GM12801 (cell line): Measurements from ENCODE around the gene KCNK17.

Source experiments
- CTCF ChIP-seq: IDR thresholded peaks from one replicate; pipeline ENCODE4 v1.5.1; 2011; ENCODE audit warnings: control low read depth; ENCODE audit not compliant: insufficient read length; ENCODE audit errors: extremely low read depth

Gene KCNK17

GRCh38 chr6:39274471-39274870 is 39.7 kb downstream of the KCNK17 start:
- TF ChIP-seq CTCF = no peak

- no peak for TF ChIP-seq CTCF
Observed at GRCh38 chr6:39273406-39273821, 40.8 kb downstream of the KCNK17 start.

DNA sequence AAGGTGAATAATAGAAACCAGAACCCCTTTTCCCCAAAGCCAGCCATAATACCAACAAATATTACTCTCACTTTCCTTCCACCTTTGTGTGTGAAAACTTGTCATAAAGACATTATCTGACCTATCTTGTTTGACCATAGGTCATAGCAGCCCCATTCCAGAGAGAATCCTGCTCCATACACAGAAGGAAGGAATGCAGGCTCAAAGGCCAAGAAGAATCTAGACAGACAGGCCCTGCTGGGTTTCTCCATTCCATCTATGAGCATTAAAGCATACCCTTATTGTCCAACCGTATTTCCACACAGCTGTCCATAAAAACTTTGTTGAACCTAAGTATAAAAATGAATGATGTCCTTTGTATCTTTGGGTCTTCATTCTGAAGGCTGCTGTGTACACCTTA is 44.3 kb downstream of the KCNK17 start:
- TF ChIP-seq CTCF = no peak

DNA sequence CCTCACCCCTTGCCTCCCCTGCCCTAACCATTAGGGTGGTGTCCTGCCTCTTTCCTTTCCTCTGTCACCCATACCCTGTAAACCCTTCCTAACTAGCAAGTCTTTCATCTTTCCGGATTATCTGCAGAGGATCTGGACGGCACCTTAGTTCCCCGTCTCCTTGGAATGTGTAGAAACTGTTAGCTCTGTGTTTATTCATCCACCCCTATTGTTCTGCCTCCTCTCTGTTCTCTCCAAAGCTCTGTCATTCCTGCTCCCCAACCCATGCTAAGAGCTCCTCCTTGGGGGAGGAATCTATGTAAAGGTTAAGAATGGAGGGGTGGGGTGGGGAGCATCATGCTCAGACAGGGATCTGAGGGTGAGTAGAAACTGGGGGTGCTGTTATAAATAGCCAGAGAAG is 45.5 kb downstream of the KCNK17 start:
- no peak for TF ChIP-seq CTCF

GRCh38 chr6:39268171-39268570 is 46.0 kb downstream of the KCNK17 start:
- no peak for TF ChIP-seq CTCF

GRCh38 chr6:39266782-39267355 is 47.4 kb downstream of the KCNK17 start:
- TF ChIP-seq CTCF = no peak

GRCh38 chr6:39266375-39266774 is 47.8 kb downstream of the KCNK17 start:
- TF ChIP-seq CTCF = no peak
